Measurements from ENCODE around the gene PBRM1. TPM values are rescaled to one million over a fixed set of nuclear protein-coding genes. Genes with fewer than 3 reads are reported as not detected.

PBRM1 gene
- total and polyA plus RNA-seq, 2 of the 8 experiments (the other 6 are each of a cell fraction or from before 2014, with no cell fraction given) = 19.3 to 65.8 TPM

- Histone ChIP-seq H3K79me2 (ENCODE audit: control insufficient read depth in 1 of 2, insufficient read depth in 2 of 2, low read length in 2 of 2) (no peaks in the 10 kb centered on the region), H2BK120ac (replicated peaks; ENCODE audit: low read depth, low read length) (no peak overlapping the region), H3K36me3 (ENCODE audit: control insufficient read depth in 2 of 4, insufficient read depth in 4 of 4, low read length in 3 of 4) (peaks cover 4 to 42% (median 17%) of the 10 kb centered on the region in 4 experiments; a peak in 5 of 8 replicates), H4K8ac (ENCODE audit: extremely low read depth, insufficient read depth, low read length) (no peak overlapping the region), H3K9ac (replicated peaks in 1 of 4; ENCODE audit: extremely low read depth in 1 of 4, low read depth in 3 of 4, low read length in 3 of 4) (no peak overlapping the region), H3K4me1 (replicated peaks in 1 of 4; ENCODE audit: control insufficient read depth in 3 of 4, insufficient read depth in 4 of 4, low read length in 3 of 4) (no peaks in the 10 kb centered on the region), H2AK5ac (ENCODE audit: low read depth, low read length) (no peak overlapping the region), H4K91ac (replicated peaks; ENCODE audit: insufficient read length, low read length) (no peak overlapping the region), H3K56ac (replicated peaks; ENCODE audit: insufficient read length, low read depth, low read length) (no peak overlapping the region), H3K23me2 (ENCODE audit: low read depth, low read length) (no peaks in the 10 kb centered on the region), H3K4me2 (ENCODE audit: insufficient read depth in 1 of 2, low read depth in 2 of 2, low read length in 2 of 2) (no peak overlapping the region), H4K20me1 (replicated peaks in 1 of 2; ENCODE audit: control insufficient read depth in 1 of 2, insufficient read depth in 2 of 2, low read length in 2 of 2) (peaks cover 0 to 3% of the 10 kb centered on the region in 2 experiments), H3K9me3 (ENCODE audit: insufficient read depth in 2 of 2, low read depth in 1 of 2, low read length in 1 of 2) (no peaks in the 10 kb centered on the region), H2BK5ac (ENCODE audit: low read depth, low read length) (no peak overlapping the region), H3K4ac (replicated peaks; ENCODE audit: insufficient read length, low read depth, low read length) (no peak overlapping the region), H3K14ac (ENCODE audit: insufficient read length) (no peak overlapping the region), H3K79me1 (ENCODE audit: low read depth, low read length) (peaks cover 2% of the 10 kb centered on the region), H4K5ac (ENCODE audit: insufficient read length, low read depth, low read length) (no peak overlapping the region), H3K18ac (ENCODE audit: extremely low read depth, low read length) (no peak overlapping the region), H2BK15ac (ENCODE audit: low read length) (no peak overlapping the region), H3K27me3 (replicated peaks in 1 of 4; ENCODE audit: control insufficient read depth in 3 of 4, extremely low read depth in 1 of 4, insufficient read depth in 3 of 4, low read length in 3 of 4) (no peaks in the 10 kb centered on the region), H3K27ac (ENCODE audit: low read depth, low read length) (no peak overlapping the region), H2BK20ac (ENCODE audit: low read length) (no peak overlapping the region), H2AFZ (ENCODE audit: low read length) (no peak overlapping the region), H3K23ac (ENCODE audit: insufficient read length) (no peak overlapping the region), H2BK12ac (ENCODE audit: low read depth, low read length) (no peak overlapping the region), H3K4me3 (ENCODE audit: extremely low read depth in 1 of 4, insufficient read depth in 2 of 4, low read depth in 3 of 4, low read length in 4 of 4) (no peak overlapping the region)
- no peak for DNase-seq (ENCODE audit: low read depth in 1 of 2, low spot score in 2 of 2)
- TF ChIP-seq TAF1 (IDR thresholded peaks at IDR 0.05; ENCODE audit: low read depth, low read length) (no peak), NANOG (IDR thresholded peaks at IDR 0.05; ENCODE audit: insufficient read depth, low read depth, low read length, poor library complexity, severe bottlenecking) (no peak), CREB1 (IDR thresholded peaks at IDR 0.05) (no peak), TBP (IDR thresholded peaks at IDR 0.05; ENCODE audit: low read depth, low read length) (no peak)
- no peak for FAIRE-seq
- 93% methylated on average over 1 of the region's 1 CpG; no CpG with 5 or more reads in 1 of the 2 experiments for WGBS, 2 experiments (ENCODE audit: extremely low coverage in 1 of 2, insufficient coverage in 1 of 2, insufficient read length in 1 of 2, insufficient replicate concordance in 2 of 2, low coverage in 1 of 2, low lambda C conversion rate in 2 of 2, missing lambda C conversion rate in 1 of 2)
- ChIA-PET POLR2A (ENCODE audit: partially characterized antibody) (no interaction called here), CTCF (ENCODE audit: partially characterized antibody) (no interaction called here)
Measured at GRCh38 chr3:52555056-52555455, 130.7 kb downstream of the PBRM1 start.

All from H1 (cell line).